IMR-90 (cell line): ENCODE results near the gene RBM10. TPM values are rescaled to one million over a fixed set of nuclear protein-coding genes. Genes with fewer than 3 reads are reported as not detected.

Source experiments
- ATAC-seq: fragments of 200-7000 bp; cut with Tn5 transposase; 2 replicates; pipeline ENCODE4 v1.9.1; 2020; ENCODE audit warnings: low read depth, mild to moderate bottlenecking, moderate library complexity
- Bru-seq: library from RNA; stranded (reverse); fragments of 400-500 nt; gene quantifications from one replicate; lab custom pipeline; 2021; lab: Mats Ljungman, UMichigan
- BruChase-seq, 2 experiments: library from RNA; stranded (reverse); fragments of 400-500 nt; gene quantifications; one replicate each; lab custom pipeline; 2021; lab: Mats Ljungman, UMichigan
- BruUV-seq: library from RNA; stranded (reverse); fragments of 400-500 nt; replicated peaks from 2 replicates; lab custom pipeline; 2021; lab: Mats Ljungman, UMichigan
- CTCF ChIA-PET: fragments of 300-600 bp; formaldehyde crosslinking; extraction: SDS; loops from one replicate; lab custom pipeline; 2021; ENCODE audit warnings: antibody characterized with exemption; lab: Yijun Ruan, JAX
- POLR2A ChIA-PET: fragments of 300-600 bp; sonication (Branson Sonifier 250); formaldehyde crosslinking; loops from one replicate; lab custom pipeline; 2022; ENCODE audit warnings: antibody characterized with exemption; ENCODE audit not compliant: unreplicated experiment; lab: Charles Lee
- DNase-seq: peaks from one replicate; pipeline ENCODE4 v3.0.0; 2013
- H2AFZ ChIP-seq: replicated peaks from 2 replicates; pipeline ENCODE3; 2013; ENCODE audit warnings: low read length, mild to moderate bottlenecking; ENCODE audit not compliant: poor library complexity
- H2AK5ac ChIP-seq: 2 replicates; pipeline ENCODE4 v1.6.1; 2013; ENCODE audit warnings: low read depth, low read length, inconsistent platforms
- H2AK9ac ChIP-seq: replicated peaks from 2 replicates; pipeline ENCODE3; 2013; ENCODE audit warnings: mild to moderate bottlenecking, low read depth, low read length, moderate library complexity; ENCODE audit not compliant: poor library complexity
- H2BK120ac ChIP-seq: 2 replicates; pipeline ENCODE4 v1.6.1; 2013; ENCODE audit warnings: low read depth, low read length, inconsistent platforms
- H2BK15ac ChIP-seq: 3 replicates; pipeline ENCODE4 v1.6.1; 2013; ENCODE audit warnings: low read depth, low read length, inconsistent platforms
- H2BK20ac ChIP-seq: 2 replicates; pipeline ENCODE4 v1.6.1; 2013; ENCODE audit warnings: low read depth, mild to moderate bottlenecking, inconsistent platforms, low read length, moderate library complexity
- H2BK5ac ChIP-seq: 2 replicates; pipeline ENCODE4 v1.6.1; 2013; ENCODE audit warnings: mild to moderate bottlenecking, low read depth, low read length, inconsistent platforms; ENCODE audit not compliant: poor library complexity, severe bottlenecking
- H3K14ac ChIP-seq: replicated peaks from 2 replicates; pipeline ENCODE4 v1.6.1; 2013; ENCODE audit warnings: low read depth, low read length, inconsistent platforms
- H3K18ac ChIP-seq: 2 replicates; pipeline ENCODE4 v1.6.1; 2013; ENCODE audit warnings: low read depth, low read length, control low read depth
- H3K23ac ChIP-seq: 2 replicates; pipeline ENCODE4 v1.6.1; 2013; ENCODE audit warnings: low read depth, low read length, inconsistent platforms
- H3K27ac ChIP-seq: 2 replicates; pipeline ENCODE4 v1.5.1; 2013; ENCODE audit warnings: mild to moderate bottlenecking, control low read depth, low read length; ENCODE audit not compliant: insufficient read depth
- H3K27me3 ChIP-seq: 2 replicates; pipeline ENCODE4 v1.6.1; 2013; ENCODE audit warnings: low read length; ENCODE audit not compliant: control insufficient read depth, insufficient read depth
- H3K36me3 ChIP-seq: 2 replicates; pipeline ENCODE4 v1.6.1; 2013; ENCODE audit warnings: low read length, mixed read lengths; ENCODE audit not compliant: control insufficient read depth, insufficient read depth
- H3K4ac ChIP-seq: 2 replicates; pipeline ENCODE4 v1.6.1; 2013; ENCODE audit warnings: low read depth, low read length, inconsistent platforms
- H3K4me1 ChIP-seq: 2 replicates; pipeline ENCODE4 v1.6.1; 2013; ENCODE audit warnings: low read length, mixed read lengths; ENCODE audit not compliant: control insufficient read depth, insufficient read depth
- H3K4me2 ChIP-seq: 2 replicates; pipeline ENCODE4 v1.6.1; 2013; ENCODE audit warnings: low read depth, mild to moderate bottlenecking, control low read depth, low read length, moderate library complexity
- H3K4me3 ChIP-seq: 2 replicates; pipeline ENCODE4 v1.5.1; 2013; ENCODE audit warnings: low read depth, mild to moderate bottlenecking, control low read depth, low read length, moderate library complexity; ENCODE audit not compliant: insufficient read depth
- H3K56ac ChIP-seq: 2 replicates; pipeline ENCODE4 v1.6.1; 2013; ENCODE audit warnings: low read length, inconsistent platforms; ENCODE audit not compliant: insufficient read depth; ENCODE audit errors: extremely low read depth
- H3K79me1 ChIP-seq, 2 experiments: 2 replicates each; pipeline ENCODE4 v1.6.1; 2013; ENCODE audit warnings: low read length in 2 of 2, inconsistent platforms in 1 of 2, low read depth in 1 of 2
- H3K9ac ChIP-seq: 2 replicates; pipeline ENCODE4 v1.6.1; 2013; ENCODE audit warnings: low read depth, low read length, control low read depth
- H3K9me1 ChIP-seq: 2 replicates; pipeline ENCODE4 v1.6.1; 2013; ENCODE audit warnings: low read length, inconsistent platforms; ENCODE audit not compliant: insufficient read depth
- H3K9me3 ChIP-seq: 2 replicates; pipeline ENCODE4 v1.6.1; 2013; ENCODE audit warnings: low read length; ENCODE audit not compliant: control insufficient read depth, insufficient read depth
- H4K20me1 ChIP-seq: 2 replicates; pipeline ENCODE4 v1.6.1; 2013; ENCODE audit warnings: low read length, inconsistent platforms; ENCODE audit not compliant: insufficient read depth
- H4K5ac ChIP-seq: 2 replicates; pipeline ENCODE4 v1.6.1; 2013; ENCODE audit warnings: mild to moderate bottlenecking, low read depth, low read length, control low read depth
- H4K8ac ChIP-seq, 2 experiments: 2 replicates each; pipeline ENCODE4 v1.6.1; 2013; ENCODE audit warnings: low read depth in 2 of 2, low read length in 2 of 2, control low read depth in 1 of 2, inconsistent platforms in 1 of 2
- H4K91ac ChIP-seq: 2 replicates; pipeline ENCODE4 v1.6.1; 2013; ENCODE audit warnings: low read depth, low read length, inconsistent platforms; ENCODE audit not compliant: insufficient read depth
- CHD1 ChIP-seq: IDR thresholded peaks from 2 replicates; pipeline ENCODE4 v1.6.1; 2012; ENCODE audit warnings: low read depth, low read length, improper control_type of control experiment
- MAFK ChIP-seq: IDR thresholded peaks from 2 replicates; pipeline ENCODE4 v1.6.1; 2012; ENCODE audit warnings: low read depth, low read length, improper control_type of control experiment
- MXI1 ChIP-seq: IDR thresholded peaks from 2 replicates; pipeline ENCODE4 v1.6.1; 2012; ENCODE audit warnings: low read depth, mild to moderate bottlenecking, low read length, moderate library complexity, borderline replicate concordance
- NFE2L2 ChIP-seq: fragments of 150-350 bp; IDR thresholded peaks from 2 replicates; pipeline ENCODE4 v1.6.1; 2016; ENCODE audit warnings: low read depth, mild to moderate bottlenecking, low read length
- RAD21 ChIP-seq: IDR thresholded peaks from 2 replicates; pipeline ENCODE4 v1.6.1; 2012; ENCODE audit warnings: low read length, improper control_type of control experiment
- SMC3 ChIP-seq: fragments of 150-350 bp; IDR thresholded peaks from 2 replicates; pipeline ENCODE4 v1.6.1; 2016; ENCODE audit warnings: low read depth, mild to moderate bottlenecking, antibody characterized with exemption, low read length, moderate library complexity
- WGBS, 2 experiments: methylation state at CpG; one replicate each; pipeline versions ENCODE4 v1.1.5 to v1.1.7; 2013; ENCODE audit warnings: missing lambda C conversion rate in 2 of 2; ENCODE audit not compliant: insufficient read length in 1 of 2; ENCODE audit errors: extremely low coverage in 2 of 2; 5-methylcytosine and 5-hydroxymethylcytosine counted together
- dilution Hi-C: fragments of 300-500 bp; cut with HindIII; formaldehyde crosslinking; loops from one replicate; pipeline ENCODE4 v1.14.3; 2018; ENCODE audit warnings: low sequenced_read_pairs; ENCODE audit not compliant: unreplicated experiment
- in situ Hi-C: fragments of 300-500 bp; cut with MboI; formaldehyde crosslinking; loops from 3 replicates; pipeline ENCODE4 v1.14.3; 2019; ENCODE audit warnings: low sequenced_read_pairs, inconsistent platforms, mixed read lengths
- intact Hi-C: fragments of 100-400 bp; cut with micrococcal nuclease; formaldehyde crosslinking; loops from 2 replicates; pipeline ENCODE4 v1.10.0; 2022
- long read RNA-seq: library from polyadenylated mRNA; unstranded; transcript quantifications from one replicate; pipeline ENCODE4 v2.0.0, GENCODE V29; 2021; ENCODE audit not compliant: unreplicated experiment
- polyA plus RNA-seq, 3 experiments: library from polyadenylated mRNA; depleted of rRNA; stranded (reverse); fragments of >200 nt; gene quantifications; 2 replicates each; pipeline ENCODE4 v1.2.3, GENCODE V29; 2012; ENCODE audit warnings: low replicate concordance in 1 of 3
- total RNA-seq: library from RNA; depleted of rRNA; stranded (reverse); fragments of >200 nt; gene quantifications from 2 replicates; pipeline ENCODE4 v1.2.3, GENCODE V29; 2012; rRNA removed
- TF ChIP-seq, protein P1 (sequence below): fragments of 150-350 bp; IDR thresholded peaks from 2 replicates; pipeline ENCODE4 v1.6.1; 2017; ENCODE audit warnings: mild to moderate bottlenecking, antibody characterized with exemption, low read length, low read depth
- TF ChIP-seq, protein P2 (sequence below): conservative IDR thresholded peaks from 2 replicates; pipeline ENCODE4 v1.5.1; 2012; ENCODE audit warnings: mild to moderate bottlenecking, low read depth, low read length, improper control_type of control experiment

Gene RBM10, protein sequence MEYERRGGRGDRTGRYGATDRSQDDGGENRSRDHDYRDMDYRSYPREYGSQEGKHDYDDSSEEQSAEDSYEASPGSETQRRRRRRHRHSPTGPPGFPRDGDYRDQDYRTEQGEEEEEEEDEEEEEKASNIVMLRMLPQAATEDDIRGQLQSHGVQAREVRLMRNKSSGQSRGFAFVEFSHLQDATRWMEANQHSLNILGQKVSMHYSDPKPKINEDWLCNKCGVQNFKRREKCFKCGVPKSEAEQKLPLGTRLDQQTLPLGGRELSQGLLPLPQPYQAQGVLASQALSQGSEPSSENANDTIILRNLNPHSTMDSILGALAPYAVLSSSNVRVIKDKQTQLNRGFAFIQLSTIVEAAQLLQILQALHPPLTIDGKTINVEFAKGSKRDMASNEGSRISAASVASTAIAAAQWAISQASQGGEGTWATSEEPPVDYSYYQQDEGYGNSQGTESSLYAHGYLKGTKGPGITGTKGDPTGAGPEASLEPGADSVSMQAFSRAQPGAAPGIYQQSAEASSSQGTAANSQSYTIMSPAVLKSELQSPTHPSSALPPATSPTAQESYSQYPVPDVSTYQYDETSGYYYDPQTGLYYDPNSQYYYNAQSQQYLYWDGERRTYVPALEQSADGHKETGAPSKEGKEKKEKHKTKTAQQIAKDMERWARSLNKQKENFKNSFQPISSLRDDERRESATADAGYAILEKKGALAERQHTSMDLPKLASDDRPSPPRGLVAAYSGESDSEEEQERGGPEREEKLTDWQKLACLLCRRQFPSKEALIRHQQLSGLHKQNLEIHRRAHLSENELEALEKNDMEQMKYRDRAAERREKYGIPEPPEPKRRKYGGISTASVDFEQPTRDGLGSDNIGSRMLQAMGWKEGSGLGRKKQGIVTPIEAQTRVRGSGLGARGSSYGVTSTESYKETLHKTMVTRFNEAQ
- total RNA-seq = 36.0 and 37.8 TPM in 2 replicates
- polyA plus RNA-seq (2012; rRNA removed) = 33.4 and 38.3 TPM in 2 replicates
- polyA plus RNA-seq (2012; cell fraction: cytosol; rRNA removed) = 26.7 and 40.1 TPM in 2 replicates
- 61.7 and 97.3 TPM in 2 replicates for polyA plus RNA-seq (2012; cell fraction: nucleus; rRNA removed; ENCODE audit: low replicate concordance)
- Bru-seq, nascent RNA = percentile 77 among the genes with signal in this experiment
- percentile 87 among the genes with signal in this experiment for BruChase-seq, experiment 1, labeled RNA remaining after a 6-hour chase
- percentile 77 among the genes with signal in this experiment for BruChase-seq, experiment 2, labeled RNA remaining after a 2-hour chase
- long read RNA-seq, transcript RBM10-203 (24 exons, 3,747 nt) = major isoform, 6 of 40 reads
- long read RNA-seq, partial matches to known transcripts = 23 of 40 reads
- long read RNA-seq, other reads (novel, unspliced or antisense) = 7 of 40 reads

DNA sequence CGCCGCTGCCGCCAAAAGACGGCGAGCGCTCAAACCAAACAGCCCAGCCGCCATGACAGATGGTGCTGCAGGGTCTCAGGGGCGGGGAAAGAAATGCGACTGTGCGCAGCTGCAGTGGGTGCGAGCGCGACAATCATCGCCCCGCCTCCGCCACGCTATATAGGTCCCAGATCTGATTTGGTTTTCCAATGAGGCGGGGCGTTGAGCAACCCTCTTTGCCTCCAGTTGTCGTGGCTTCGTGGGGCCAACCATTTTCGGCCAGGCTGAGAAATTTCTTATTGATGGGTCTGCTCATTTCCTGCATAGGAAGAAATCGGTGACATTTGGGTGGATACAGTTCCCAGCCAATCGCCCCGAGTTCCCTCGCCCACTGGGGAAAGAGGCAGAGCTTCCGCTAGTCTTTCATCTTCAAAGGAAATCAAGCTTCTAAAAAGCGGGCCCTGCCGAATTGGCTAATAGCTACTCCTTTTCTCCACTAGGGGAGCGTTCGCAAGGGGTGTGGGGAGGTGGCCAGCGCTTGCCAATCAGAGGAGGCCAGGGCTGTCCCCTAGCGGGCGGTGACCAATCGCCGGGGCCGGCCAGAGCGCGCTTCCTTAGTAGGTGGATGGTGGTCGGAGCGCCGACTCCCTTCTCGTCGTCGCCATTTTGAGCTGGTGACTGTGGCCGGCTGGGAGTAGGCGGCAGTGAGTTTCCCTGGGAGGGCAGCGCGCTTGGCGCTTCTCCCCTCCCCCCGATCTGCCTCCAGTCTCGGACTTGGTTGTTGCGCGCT lies at the start of gene RBM10, which contains the start of gene NDUFB11:
RBM10 (plus strand) TSS at position 596 of the 769 bp plus-strand sequence. CDS start 2,261 bp downstream, outside the sequence.
NDUFB11 (minus strand) TSS at position 77 of the 769 bp plus-strand sequence; CDS start at position 54, 23 bp downstream.
- Histone ChIP-seq H2AK9ac (peak within 1 kb of the TSS; percentile 96), H3K4ac (peak within 1 kb of the TSS; percentile 98), H4K5ac (peak within 1 kb of the TSS; percentile 92), H2BK120ac (peak within 1 kb of the TSS; percentile 89), H2BK5ac (peak within 1 kb of the TSS; percentile 95), H3K4me3 (peak within 1 kb of the TSS; percentile 99), H3K14ac (peak within 1 kb of the TSS; percentile 98), H4K8ac (peak within 1 kb of the TSS; percentile 85 to 98), H3K56ac (peak within 1 kb of the TSS; percentile 97), H3K9me1 (peaks cover 3% of the 10 kb centered on the region; the same call in 1 of the 2 replicates), H3K36me3 (peaks cover 8% of the 10 kb centered on the region; the same call in 1 of the 2 replicates), H3K23ac (peak within 1 kb of the TSS; percentile 88), H3K79me1 (peaks cover 3 to 15% of the 10 kb centered on the region in 2 experiments; a peak in 2 of 4 replicates), H4K91ac (peak within 1 kb of the TSS; percentile 90), H2AFZ (peak within 1 kb of the TSS; percentile 95), H4K20me1 (peaks cover 37% of the 10 kb centered on the region), H3K4me2 (peak within 1 kb of the TSS; percentile 97), H2BK20ac (0 out of 2 replicates have a peak within 1 kb of the TSS, but pooled peaks have one; percentile 59), H3K9me3 (no peaks in the 10 kb centered on the region), H3K4me1 (peaks cover 2% of the 10 kb centered on the region; the same call in 1 of the 2 replicates), H2AK5ac (peak within 1 kb of the TSS; percentile 97), H3K18ac (peak within 1 kb of the TSS; percentile 81), H3K27me3 (peaks cover 7% of the 10 kb centered on the region; the same call in 1 of the 2 replicates), H3K9ac (peak within 1 kb of the TSS; percentile 98), H3K27ac (peak within 1 kb of the TSS; percentile 100), H2BK15ac (no peak within 1 kb of the TSS; the same call in 2 of the 3 replicates)
- dilution Hi-C loops (no loop called here), intact Hi-C loops (no loop called here), in situ Hi-C loops (no loop called here)
- WGBS, 2 experiments = 33% methylated on average over 24 of the region's 54 CpGs; no CpG with 5 or more reads in 1 of the 2 experiments
- ChIA-PET POLR2A (interaction anchor here (0.6 kb wide), 2 partner anchors 16 to 313 kb away, joined by 3 read pairs; no protein-coding TSS in a partner anchor), CTCF (interaction anchor here (0.6 to 1.2 kb wide), 4 partner anchors 10 to 465 kb away, joined by 3 to 8 read pairs (median 3); no protein-coding TSS in a partner anchor)
- no TSS peak for BruUV-seq
- DNase-seq (peak; percentile 93), ATAC-seq (peak; percentile 95)
- no peak for TF ChIP-seq MAFK
- no peak for TF ChIP-seq RAD21
- TF ChIP-seq, protein P1, sequence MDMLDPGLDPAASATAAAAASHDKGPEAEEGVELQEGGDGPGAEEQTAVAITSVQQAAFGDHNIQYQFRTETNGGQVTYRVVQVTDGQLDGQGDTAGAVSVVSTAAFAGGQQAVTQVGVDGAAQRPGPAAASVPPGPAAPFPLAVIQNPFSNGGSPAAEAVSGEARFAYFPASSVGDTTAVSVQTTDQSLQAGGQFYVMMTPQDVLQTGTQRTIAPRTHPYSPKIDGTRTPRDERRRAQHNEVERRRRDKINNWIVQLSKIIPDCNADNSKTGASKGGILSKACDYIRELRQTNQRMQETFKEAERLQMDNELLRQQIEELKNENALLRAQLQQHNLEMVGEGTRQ = no peak
- TF ChIP-seq MXI1 = no peak
- no peak for TF ChIP-seq NFE2L2
- TF ChIP-seq CHD1 = no peak
- TF ChIP-seq, protein P2, sequence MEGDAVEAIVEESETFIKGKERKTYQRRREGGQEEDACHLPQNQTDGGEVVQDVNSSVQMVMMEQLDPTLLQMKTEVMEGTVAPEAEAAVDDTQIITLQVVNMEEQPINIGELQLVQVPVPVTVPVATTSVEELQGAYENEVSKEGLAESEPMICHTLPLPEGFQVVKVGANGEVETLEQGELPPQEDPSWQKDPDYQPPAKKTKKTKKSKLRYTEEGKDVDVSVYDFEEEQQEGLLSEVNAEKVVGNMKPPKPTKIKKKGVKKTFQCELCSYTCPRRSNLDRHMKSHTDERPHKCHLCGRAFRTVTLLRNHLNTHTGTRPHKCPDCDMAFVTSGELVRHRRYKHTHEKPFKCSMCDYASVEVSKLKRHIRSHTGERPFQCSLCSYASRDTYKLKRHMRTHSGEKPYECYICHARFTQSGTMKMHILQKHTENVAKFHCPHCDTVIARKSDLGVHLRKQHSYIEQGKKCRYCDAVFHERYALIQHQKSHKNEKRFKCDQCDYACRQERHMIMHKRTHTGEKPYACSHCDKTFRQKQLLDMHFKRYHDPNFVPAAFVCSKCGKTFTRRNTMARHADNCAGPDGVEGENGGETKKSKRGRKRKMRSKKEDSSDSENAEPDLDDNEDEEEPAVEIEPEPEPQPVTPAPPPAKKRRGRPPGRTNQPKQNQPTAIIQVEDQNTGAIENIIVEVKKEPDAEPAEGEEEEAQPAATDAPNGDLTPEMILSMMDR = peak; percentile 66
- no peak for TF ChIP-seq SMC3
